HepG2 (cell line): ENCODE data around the gene GADD45B. TPM values are rescaled to one million over a fixed set of nuclear protein-coding genes. Genes with fewer than 3 reads are reported as not detected.

Source experiments
- MTA1 ChIP-seq: sonication (generic); formaldehyde crosslinking; IDR thresholded peaks from 2 replicates; pipeline ENCODE4 v1.4.0; 2020; ENCODE audit warnings: missing genetic modification reagents, mild to moderate bottlenecking, borderline replicate concordance
- TFAP4 ChIP-seq: sonication (generic); IDR thresholded peaks from 2 replicates; pipeline ENCODE4 v1.6.1; 2016; ENCODE audit warnings: low read depth, borderline replicate concordance
- polyA plus RNA-seq, 8 experiments: library from polyadenylated mRNA; depleted of rRNA in 3 of 8; stranded (reverse) in 7 of 8; unstranded in 1 of 8; fragments of >200 nt; fragmentation: Illumina TruSeq in 4 of 8; extraction: Trizol in 4 of 8; gene quantifications; 2 replicates each; pipeline versions ENCODE4 v1.2.1 to v1.2.3, GENCODE V29; 2011 to 2016; ENCODE audit warnings: low read depth in 4 of 8, missing spikeins in 1 of 8, mixed read lengths in 1 of 8; ENCODE audit not compliant: insufficient read depth in 1 of 8
- total RNA-seq, 5 experiments: library from RNA; depleted of rRNA; stranded (reverse); fragments of >200 nt; fragmentation: Illumina TruSeq; extraction: Trizol; gene quantifications; 2 replicates each; pipeline ENCODE4 v1.2.3, GENCODE V29; 2016; ENCODE audit warnings: low read depth in 1 of 5
- TF ChIP-seq, protein P1 (sequence below): sonication (generic); formaldehyde crosslinking; IDR thresholded peaks from 2 replicates; pipeline ENCODE4 v1.4.0; 2020; ENCODE audit warnings: mild to moderate bottlenecking, low read depth, missing genetic modification reagents
- TF ChIP-seq, protein P2 (sequence below): sonication (generic); formaldehyde crosslinking; IDR thresholded peaks from 2 replicates; pipeline ENCODE4 v1.5.1; 2020; ENCODE audit warnings: mild to moderate bottlenecking, missing genetic modification reagents, moderate library complexity
- TF ChIP-seq, protein P3 (sequence below): sonication (generic); formaldehyde crosslinking; IDR thresholded peaks from 2 replicates; pipeline ENCODE4 v1.5.1; 2020; ENCODE audit warnings: mild to moderate bottlenecking, missing genetic modification reagents
- TF ChIP-seq, protein P4 (sequence below): sonication (generic); formaldehyde crosslinking; IDR thresholded peaks from 2 replicates; pipeline ENCODE4 v1.4.0; 2020; ENCODE audit warnings: missing genetic modification reagents
- TF ChIP-seq, protein P5 (sequence below): IDR thresholded peaks from 2 replicates; pipeline ENCODE4 v1.6.1; 2016; ENCODE audit warnings: low read depth, missing genetic modification reagents, missing compliant biosample characterization

GADD45B gene
- total and polyA plus RNA-seq, 2 of the 13 experiments (the other 11 are each of a cell fraction or from before 2014, with no cell fraction given): 4.6 to 34.1 TPM

DNA sequence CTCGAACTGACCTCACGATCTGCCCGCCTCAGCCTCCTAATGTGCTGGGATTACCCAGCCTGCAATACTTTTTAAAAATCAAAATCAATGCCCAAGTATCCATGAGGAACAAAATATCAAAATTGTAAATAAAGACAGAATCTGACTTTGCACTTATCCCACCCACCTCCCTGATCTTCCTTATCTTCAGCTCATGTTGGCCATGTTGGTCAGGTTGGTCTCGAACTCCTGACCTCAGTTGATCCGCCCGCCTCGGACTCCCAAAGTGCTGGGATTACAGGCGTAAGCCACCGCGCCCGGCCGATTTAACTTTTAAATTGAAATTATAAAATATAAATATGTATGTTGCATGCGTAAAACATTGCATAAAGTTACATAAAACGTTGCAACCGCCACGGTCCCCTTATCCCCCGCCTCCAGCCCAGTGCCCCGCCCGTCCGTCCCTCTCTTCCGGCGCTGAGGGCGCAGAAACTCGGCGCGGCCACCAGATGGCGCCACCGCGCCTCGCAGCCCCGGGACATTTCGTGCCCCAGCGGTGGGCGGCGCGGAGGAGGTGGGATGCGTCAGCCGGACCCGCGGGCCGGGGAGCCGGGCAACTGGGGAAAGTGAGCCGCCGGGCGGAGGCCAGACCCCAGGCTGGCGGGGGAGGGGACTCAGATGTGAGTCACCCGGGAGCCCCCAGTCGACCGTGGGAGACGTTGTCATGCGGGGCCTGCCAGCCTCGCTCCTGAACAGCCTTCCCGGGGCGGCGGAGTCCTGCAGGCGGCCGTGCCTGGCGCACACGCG is 1.5 kb upstream of the GADD45B start (continued):
- TF ChIP-seq, protein P1, sequence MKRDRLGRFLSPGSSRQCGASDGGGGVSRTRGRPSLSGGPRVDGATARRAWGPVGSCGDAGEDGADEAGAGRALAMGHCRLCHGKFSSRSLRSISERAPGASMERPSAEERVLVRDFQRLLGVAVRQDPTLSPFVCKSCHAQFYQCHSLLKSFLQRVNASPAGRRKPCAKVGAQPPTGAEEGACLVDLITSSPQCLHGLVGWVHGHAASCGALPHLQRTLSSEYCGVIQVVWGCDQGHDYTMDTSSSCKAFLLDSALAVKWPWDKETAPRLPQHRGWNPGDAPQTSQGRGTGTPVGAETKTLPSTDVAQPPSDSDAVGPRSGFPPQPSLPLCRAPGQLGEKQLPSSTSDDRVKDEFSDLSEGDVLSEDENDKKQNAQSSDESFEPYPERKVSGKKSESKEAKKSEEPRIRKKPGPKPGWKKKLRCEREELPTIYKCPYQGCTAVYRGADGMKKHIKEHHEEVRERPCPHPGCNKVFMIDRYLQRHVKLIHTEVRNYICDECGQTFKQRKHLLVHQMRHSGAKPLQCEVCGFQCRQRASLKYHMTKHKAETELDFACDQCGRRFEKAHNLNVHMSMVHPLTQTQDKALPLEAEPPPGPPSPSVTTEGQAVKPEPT (CRISPR knock-in tag): no peak
- TF ChIP-seq, protein P2, sequence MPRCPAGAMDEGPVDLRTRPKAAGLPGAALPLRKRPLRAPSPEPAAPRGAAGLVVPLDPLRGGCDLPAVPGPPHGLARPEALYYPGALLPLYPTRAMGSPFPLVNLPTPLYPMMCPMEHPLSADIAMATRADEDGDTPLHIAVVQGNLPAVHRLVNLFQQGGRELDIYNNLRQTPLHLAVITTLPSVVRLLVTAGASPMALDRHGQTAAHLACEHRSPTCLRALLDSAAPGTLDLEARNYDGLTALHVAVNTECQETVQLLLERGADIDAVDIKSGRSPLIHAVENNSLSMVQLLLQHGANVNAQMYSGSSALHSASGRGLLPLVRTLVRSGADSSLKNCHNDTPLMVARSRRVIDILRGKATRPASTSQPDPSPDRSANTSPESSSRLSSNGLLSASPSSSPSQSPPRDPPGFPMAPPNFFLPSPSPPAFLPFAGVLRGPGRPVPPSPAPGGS: no peak
- TF ChIP-seq, protein P3, sequence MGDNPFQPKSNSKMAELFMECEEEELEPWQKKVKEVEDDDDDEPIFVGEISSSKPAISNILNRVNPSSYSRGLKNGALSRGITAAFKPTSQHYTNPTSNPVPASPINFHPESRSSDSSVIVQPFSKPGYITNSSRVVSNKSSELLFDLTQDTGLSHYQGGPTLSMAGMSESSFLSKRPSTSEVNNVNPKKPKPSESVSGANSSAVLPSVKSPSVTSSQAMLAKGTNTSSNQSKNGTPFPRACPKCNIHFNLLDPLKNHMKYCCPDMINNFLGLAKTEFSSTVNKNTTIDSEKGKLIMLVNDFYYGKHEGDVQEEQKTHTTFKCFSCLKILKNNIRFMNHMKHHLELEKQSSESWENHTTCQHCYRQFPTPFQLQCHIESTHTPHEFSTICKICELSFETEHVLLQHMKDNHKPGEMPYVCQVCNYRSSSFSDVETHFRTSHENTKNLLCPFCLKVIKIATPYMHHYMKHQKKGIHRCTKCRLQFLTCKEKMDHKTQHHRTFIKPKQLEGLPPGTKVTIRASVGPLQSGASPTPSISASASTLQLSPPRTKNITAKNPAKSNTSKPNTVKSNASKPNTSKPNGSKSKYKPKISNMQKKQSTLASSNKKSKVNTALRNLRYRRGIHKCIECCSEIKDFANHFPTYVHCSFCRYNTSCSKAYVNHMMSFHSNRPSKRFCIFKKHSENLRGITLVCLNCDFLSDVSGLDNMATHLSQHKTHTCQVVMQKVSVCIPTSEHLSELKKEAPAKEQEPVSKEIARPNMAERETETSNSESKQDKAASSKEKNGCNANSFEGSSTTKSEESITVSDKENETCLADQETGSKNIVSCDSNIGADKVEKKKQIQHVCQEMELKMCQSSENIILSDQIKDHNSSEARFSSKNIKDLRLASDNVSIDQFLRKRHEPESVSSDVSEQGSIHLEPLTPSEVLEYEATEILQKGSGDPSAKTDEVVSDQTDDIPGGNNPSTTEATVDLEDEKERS: no peak
- TF ChIP-seq, protein P4, sequence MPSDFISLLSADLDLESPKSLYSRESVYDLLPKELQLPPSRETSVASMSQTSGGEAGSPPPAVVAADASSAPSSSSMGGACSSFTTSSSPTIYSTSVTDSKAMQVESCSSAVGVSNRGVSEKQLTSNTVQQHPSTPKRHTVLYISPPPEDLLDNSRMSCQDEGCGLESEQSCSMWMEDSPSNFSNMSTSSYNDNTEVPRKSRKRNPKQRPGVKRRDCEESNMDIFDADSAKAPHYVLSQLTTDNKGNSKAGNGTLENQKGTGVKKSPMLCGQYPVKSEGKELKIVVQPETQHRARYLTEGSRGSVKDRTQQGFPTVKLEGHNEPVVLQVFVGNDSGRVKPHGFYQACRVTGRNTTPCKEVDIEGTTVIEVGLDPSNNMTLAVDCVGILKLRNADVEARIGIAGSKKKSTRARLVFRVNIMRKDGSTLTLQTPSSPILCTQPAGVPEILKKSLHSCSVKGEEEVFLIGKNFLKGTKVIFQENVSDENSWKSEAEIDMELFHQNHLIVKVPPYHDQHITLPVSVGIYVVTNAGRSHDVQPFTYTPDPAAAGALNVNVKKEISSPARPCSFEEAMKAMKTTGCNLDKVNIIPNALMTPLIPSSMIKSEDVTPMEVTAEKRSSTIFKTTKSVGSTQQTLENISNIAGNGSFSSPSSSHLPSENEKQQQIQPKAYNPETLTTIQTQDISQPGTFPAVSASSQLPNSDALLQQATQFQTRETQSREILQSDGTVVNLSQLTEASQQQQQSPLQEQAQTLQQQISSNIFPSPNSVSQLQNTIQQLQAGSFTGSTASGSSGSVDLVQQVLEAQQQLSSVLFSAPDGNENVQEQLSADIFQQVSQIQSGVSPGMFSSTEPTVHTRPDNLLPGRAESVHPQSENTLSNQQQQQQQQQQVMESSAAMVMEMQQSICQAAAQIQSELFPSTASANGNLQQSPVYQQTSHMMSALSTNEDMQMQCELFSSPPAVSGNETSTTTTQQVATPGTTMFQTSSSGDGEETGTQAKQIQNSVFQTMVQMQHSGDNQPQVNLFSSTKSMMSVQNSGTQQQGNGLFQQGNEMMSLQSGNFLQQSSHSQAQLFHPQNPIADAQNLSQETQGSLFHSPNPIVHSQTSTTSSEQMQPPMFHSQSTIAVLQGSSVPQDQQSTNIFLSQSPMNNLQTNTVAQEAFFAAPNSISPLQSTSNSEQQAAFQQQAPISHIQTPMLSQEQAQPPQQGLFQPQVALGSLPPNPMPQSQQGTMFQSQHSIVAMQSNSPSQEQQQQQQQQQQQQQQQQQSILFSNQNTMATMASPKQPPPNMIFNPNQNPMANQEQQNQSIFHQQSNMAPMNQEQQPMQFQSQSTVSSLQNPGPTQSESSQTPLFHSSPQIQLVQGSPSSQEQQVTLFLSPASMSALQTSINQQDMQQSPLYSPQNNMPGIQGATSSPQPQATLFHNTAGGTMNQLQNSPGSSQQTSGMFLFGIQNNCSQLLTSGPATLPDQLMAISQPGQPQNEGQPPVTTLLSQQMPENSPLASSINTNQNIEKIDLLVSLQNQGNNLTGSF (CRISPR knock-in tag): no peak
- TF ChIP-seq, protein P5, sequence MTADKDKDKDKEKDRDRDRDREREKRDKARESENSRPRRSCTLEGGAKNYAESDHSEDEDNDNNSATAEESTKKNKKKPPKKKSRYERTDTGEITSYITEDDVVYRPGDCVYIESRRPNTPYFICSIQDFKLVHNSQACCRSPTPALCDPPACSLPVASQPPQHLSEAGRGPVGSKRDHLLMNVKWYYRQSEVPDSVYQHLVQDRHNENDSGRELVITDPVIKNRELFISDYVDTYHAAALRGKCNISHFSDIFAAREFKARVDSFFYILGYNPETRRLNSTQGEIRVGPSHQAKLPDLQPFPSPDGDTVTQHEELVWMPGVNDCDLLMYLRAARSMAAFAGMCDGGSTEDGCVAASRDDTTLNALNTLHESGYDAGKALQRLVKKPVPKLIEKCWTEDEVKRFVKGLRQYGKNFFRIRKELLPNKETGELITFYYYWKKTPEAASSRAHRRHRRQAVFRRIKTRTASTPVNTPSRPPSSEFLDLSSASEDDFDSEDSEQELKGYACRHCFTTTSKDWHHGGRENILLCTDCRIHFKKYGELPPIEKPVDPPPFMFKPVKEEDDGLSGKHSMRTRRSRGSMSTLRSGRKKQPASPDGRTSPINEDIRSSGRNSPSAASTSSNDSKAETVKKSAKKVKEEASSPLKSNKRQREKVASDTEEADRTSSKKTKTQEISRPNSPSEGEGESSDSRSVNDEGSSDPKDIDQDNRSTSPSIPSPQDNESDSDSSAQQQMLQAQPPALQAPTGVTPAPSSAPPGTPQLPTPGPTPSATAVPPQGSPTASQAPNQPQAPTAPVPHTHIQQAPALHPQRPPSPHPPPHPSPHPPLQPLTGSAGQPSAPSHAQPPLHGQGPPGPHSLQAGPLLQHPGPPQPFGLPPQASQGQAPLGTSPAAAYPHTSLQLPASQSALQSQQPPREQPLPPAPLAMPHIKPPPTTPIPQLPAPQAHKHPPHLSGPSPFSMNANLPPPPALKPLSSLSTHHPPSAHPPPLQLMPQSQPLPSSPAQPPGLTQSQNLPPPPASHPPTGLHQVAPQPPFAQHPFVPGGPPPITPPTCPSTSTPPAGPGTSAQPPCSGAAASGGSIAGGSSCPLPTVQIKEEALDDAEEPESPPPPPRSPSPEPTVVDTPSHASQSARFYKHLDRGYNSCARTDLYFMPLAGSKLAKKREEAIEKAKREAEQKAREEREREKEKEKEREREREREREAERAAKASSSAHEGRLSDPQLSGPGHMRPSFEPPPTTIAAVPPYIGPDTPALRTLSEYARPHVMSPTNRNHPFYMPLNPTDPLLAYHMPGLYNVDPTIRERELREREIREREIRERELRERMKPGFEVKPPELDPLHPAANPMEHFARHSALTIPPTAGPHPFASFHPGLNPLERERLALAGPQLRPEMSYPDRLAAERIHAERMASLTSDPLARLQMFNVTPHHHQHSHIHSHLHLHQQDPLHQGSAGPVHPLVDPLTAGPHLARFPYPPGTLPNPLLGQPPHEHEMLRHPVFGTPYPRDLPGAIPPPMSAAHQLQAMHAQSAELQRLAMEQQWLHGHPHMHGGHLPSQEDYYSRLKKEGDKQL: no peak; the same call in 1 of the 2 replicates
- peak; percentile 74; the same call in 1 of the 2 replicates for TF ChIP-seq MTA1 (CRISPR knock-in tag)
- peak; percentile 33; the same call in 1 of the 2 replicates for TF ChIP-seq TFAP4
